Activated B cell treated with CpG ODN at 0.5 μM for 24 hours (primary cell): Measurements from ENCODE around the gene CD22. TPM values are rescaled to one million over a fixed set of nuclear protein-coding genes. Genes with fewer than 3 reads are reported as not detected.

Experiments
- ATAC-seq: fragments of 200-7000 bp; cut with Tn5 transposase; one replicate; pipeline ENCODE4 v1.10.0; 2021; ENCODE audit warnings: low read depth, mild to moderate bottlenecking, moderate library complexity
- CTCF ChIA-PET: fragments of 350-600 bp; sonication (Branson Sonifier 250); formaldehyde crosslinking; loops from one replicate; lab custom pipeline; 2021; ENCODE audit warnings: antibody characterized with exemption; lab: Charles Lee
- POLR2A ChIA-PET: fragments of 350-600 bp; sonication (Branson Sonifier 250); formaldehyde crosslinking; loops from one replicate; lab custom pipeline; 2021; ENCODE audit warnings: antibody characterized with exemption; lab: Charles Lee
- DNase-seq: peaks from one replicate; pipeline ENCODE4 v3.0.0; 2022
- H3K27ac Mint-ChIP-seq: one replicate; pipeline ENCODE4 v1.8.0; 2020; ENCODE audit warnings: mixed read lengths
- H3K27me3 Mint-ChIP-seq: one replicate; pipeline ENCODE4 v1.8.0; 2021; ENCODE audit warnings: mixed read lengths
- H3K36me3 Mint-ChIP-seq: one replicate; pipeline ENCODE4 v1.8.0; 2021; ENCODE audit warnings: low read depth, mixed read lengths
- H3K4me1 Mint-ChIP-seq: one replicate; pipeline ENCODE4 v1.8.0; 2021; ENCODE audit warnings: mixed read lengths
- H3K4me3 Mint-ChIP-seq: one replicate; pipeline ENCODE4 v1.8.0; 2020; ENCODE audit warnings: mild to moderate bottlenecking, mixed read lengths
- H3K9me3 Mint-ChIP-seq: one replicate; pipeline ENCODE4 v1.8.0; 2020; ENCODE audit warnings: mixed read lengths
- CTCF ChIP-seq: fragments of 200-600 bp; IDR thresholded peaks from one replicate; pipeline ENCODE4 v1.8.0; 2022; ENCODE audit warnings: antibody characterized with exemption, mild to moderate bottlenecking
- intact Hi-C: fragments of 100-400 bp; cut with micrococcal nuclease; formaldehyde crosslinking; loops from one replicate; pipeline ENCODE4 v1.15.1; 2024
- total RNA-seq: library from RNA; stranded (reverse); gene quantifications from 2 replicates; pipeline ENCODE4 v1.2.3, GENCODE V29; 2022

CD22 gene
- total RNA-seq, 1 donor from 2014 or later = 1,096 TPM

GRCh38 chr19:35346193-35347052, 17.4 kb downstream of the CD22 start:
- peaks cover 64% of the 10 kb centered on the region for H3K36me3 Mint-ChIP-seq
- peaks cover 92% of the 10 kb centered on the region for H3K4me1 Mint-ChIP-seq
- ChIA-PET POLR2A (interaction anchor here (0.9 to 11.2 kb wide), 22 partner anchors 11 to 297 kb away, joined by 3 to 645 read pairs (median 6); partner anchors contain the start of genes CD22, FXYD7, HAMP and USF2), CTCF (interaction anchor here (0.8 to 4.8 kb wide), 7 partner anchors 11 to 122 kb away, joined by 3 to 37 read pairs (median 5); partner anchors contain the start of gene HAMP)
- peak overlapping the region; percentile 98 for H3K27ac Mint-ChIP-seq
- DNase-seq (peak; percentile 79), ATAC-seq (peak; percentile 53)
- H3K4me3 Mint-ChIP-seq = peak overlapping the region; percentile 74
- TF ChIP-seq CTCF = no peak
- peaks cover 2% of the 10 kb centered on the region for H3K27me3 Mint-ChIP-seq
- no peaks in the 10 kb centered on the region for H3K9me3 Mint-ChIP-seq
- intact Hi-C loops = loop anchor here (1.0 to 10.0 kb wide), 9 partner anchors 9 to 366 kb away; no protein-coding TSS in a partner anchor

GRCh38 chr19:35347171-35347929, 18.4 kb downstream of the CD22 start, which contains the start of gene FFAR1:
FFAR1 (plus strand) TSS chr19:35347902; CDS start chr19:35351552, 3,650 bp downstream.
- intact Hi-C loops = loop anchor here (1.0 to 10.0 kb wide), 9 partner anchors 10 to 365 kb away; no protein-coding TSS in a partner anchor

GRCh38 chr19:35347930-35348298, 18.9 kb downstream of the CD22 start:
- no peak for TF ChIP-seq CTCF
- Mint-ChIP-seq H3K27me3 (peaks cover 2% of the 10 kb centered on the region), H3K4me1 (peaks cover 84% of the 10 kb centered on the region), H3K27ac (peak overlapping the region; percentile 98), H3K4me3 (peak overlapping the region; percentile 74), H3K9me3 (no peaks in the 10 kb centered on the region), H3K36me3 (peaks cover 49% of the 10 kb centered on the region)
- POLR2A ChIA-PET = interaction anchor here (0.6 to 11.2 kb wide), 40 partner anchors 9 to 400 kb away, joined by 3 to 645 read pairs (median 4); partner anchors contain the start of genes CD22, HAMP, LIN37 and USF2
- ATAC-seq (no peak), DNase-seq (peak; percentile 47)
- CTCF ChIA-PET = interaction anchor here (0.9 to 4.8 kb wide), 8 partner anchors 11 to 147 kb away, joined by 3 to 37 read pairs (median 6); partner anchors contain the start of gene CD22
- intact Hi-C loops = loop anchor here (1.0 to 10.0 kb wide), 9 partner anchors 11 to 364 kb away; no protein-coding TSS in a partner anchor

More at GRCh38 chr19:35347171-35347929, 18.4 kb downstream of the CD22 start, which contains the start of gene FFAR1:
- ATAC-seq (peak; percentile 66), DNase-seq (peak; percentile 64)
- peaks cover 2% of the 10 kb centered on the region for H3K27me3 Mint-ChIP-seq
- H3K27ac Mint-ChIP-seq = peak within 1 kb of the TSS; percentile 98
- peaks cover 84% of the 10 kb centered on the region for H3K4me1 Mint-ChIP-seq
- ChIA-PET CTCF (interaction anchor here (0.9 to 4.8 kb wide), 9 partner anchors 10 to 148 kb away, joined by 3 to 37 read pairs (median 5); partner anchors contain the start of genes CD22 and HAMP), POLR2A (interaction anchor here (0.6 to 11.2 kb wide), 44 partner anchors 10 to 401 kb away, joined by 3 to 645 read pairs (median 4); partner anchors contain the start of genes CD22, FXYD7, HAMP and LIN37)
- H3K4me3 Mint-ChIP-seq = peak within 1 kb of the TSS; percentile 74
- TF ChIP-seq CTCF = no peak
- no peaks in the 10 kb centered on the region for H3K9me3 Mint-ChIP-seq
- peaks cover 55% of the 10 kb centered on the region for H3K36me3 Mint-ChIP-seq

- DNase-seq = no peak
- peak overlapping the region; percentile 57 for H3K4me3 Mint-ChIP-seq
- H3K27ac Mint-ChIP-seq = peak overlapping the region; percentile 98
Observed at GRCh38 chr19:35348911-35349611, 20.1 kb downstream of the CD22 start.

More at GRCh38 chr19:35348911-35349611, 20.1 kb downstream of the CD22 start:
- intact Hi-C loops = loop anchor here (5.0 to 10.0 kb wide), 2 partner anchors 284 to 363 kb away; no protein-coding TSS in a partner anchor
- no peak for ATAC-seq
- ChIA-PET POLR2A (interaction anchor here (0.6 to 11.2 kb wide), 21 partner anchors 8 to 282 kb away, joined by 3 to 645 read pairs (median 7); partner anchors contain the start of genes CD22 and USF2), CTCF (interaction anchor here (0.7 to 4.8 kb wide), 5 partner anchors 17 to 146 kb away, joined by 3 to 37 read pairs (median 12); no protein-coding TSS in a partner anchor)
- Mint-ChIP-seq H3K36me3 (peaks cover 40% of the 10 kb centered on the region), H3K9me3 (no peaks in the 10 kb centered on the region), H3K27me3 (peaks cover 2% of the 10 kb centered on the region), H3K4me1 (peaks cover 76% of the 10 kb centered on the region)
- no peak for TF ChIP-seq CTCF
